ENCODE data around the gene SYT17. TPM values are rescaled to one million over a fixed set of nuclear protein-coding genes. Genes with fewer than 3 reads are reported as not detected.

Gene SYT17
- total and polyA plus RNA-seq, 11 donors, result 0.23 to 5.2 (median 0.66) TPM

DNA sequence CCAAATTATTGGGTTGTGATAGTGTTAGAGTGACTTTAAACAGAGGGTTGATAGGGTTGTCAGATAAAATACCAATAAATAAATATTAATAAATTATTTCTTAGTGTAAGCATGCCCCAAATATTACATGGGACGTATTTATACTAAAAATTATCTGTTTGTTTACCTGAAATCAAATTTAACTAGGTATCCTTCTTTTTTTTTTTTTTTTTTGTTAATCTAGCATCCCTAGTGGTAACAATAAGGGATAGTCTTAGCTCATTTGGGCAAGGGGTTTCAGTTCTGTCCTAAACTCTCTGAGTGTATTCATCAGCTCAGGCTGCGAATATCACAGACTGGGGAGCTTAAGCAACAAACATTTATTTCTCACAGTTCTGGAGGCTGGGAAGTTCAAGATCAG is 118.8 kb downstream of the SYT17 start:
- H3K27me3 ChIP-seq, result peaks cover 0 to 8% (median 0%) of the 10 kb centered on the region in 9 donors
- intact Hi-C loops (cut with DNase I), result loop anchor here in 1 of 10 donors (10.0 kb wide), 1 partner anchor 62 kb away; no protein-coding TSS in a partner anchor
- ATAC-seq (no peak), DNase-seq (no peak)
- no peak overlapping the region for H3K4me3 ChIP-seq
- no peaks in the 10 kb centered on the region for H3K4me1 ChIP-seq
- WGBS, 4 donors, result 77 to 86% (median 83%) methylated on average over 2 of the region's 2 CpGs
- H3K9me3 ChIP-seq, result no peaks in the 10 kb centered on the region
- no peak for TF ChIP-seq POLR2A (IDR thresholded peaks at IDR 0.05)
- TF ChIP-seq, protein P1, sequence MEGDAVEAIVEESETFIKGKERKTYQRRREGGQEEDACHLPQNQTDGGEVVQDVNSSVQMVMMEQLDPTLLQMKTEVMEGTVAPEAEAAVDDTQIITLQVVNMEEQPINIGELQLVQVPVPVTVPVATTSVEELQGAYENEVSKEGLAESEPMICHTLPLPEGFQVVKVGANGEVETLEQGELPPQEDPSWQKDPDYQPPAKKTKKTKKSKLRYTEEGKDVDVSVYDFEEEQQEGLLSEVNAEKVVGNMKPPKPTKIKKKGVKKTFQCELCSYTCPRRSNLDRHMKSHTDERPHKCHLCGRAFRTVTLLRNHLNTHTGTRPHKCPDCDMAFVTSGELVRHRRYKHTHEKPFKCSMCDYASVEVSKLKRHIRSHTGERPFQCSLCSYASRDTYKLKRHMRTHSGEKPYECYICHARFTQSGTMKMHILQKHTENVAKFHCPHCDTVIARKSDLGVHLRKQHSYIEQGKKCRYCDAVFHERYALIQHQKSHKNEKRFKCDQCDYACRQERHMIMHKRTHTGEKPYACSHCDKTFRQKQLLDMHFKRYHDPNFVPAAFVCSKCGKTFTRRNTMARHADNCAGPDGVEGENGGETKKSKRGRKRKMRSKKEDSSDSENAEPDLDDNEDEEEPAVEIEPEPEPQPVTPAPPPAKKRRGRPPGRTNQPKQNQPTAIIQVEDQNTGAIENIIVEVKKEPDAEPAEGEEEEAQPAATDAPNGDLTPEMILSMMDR (IDR thresholded peaks at IDR 0.05), result no peak
- H3K36me3 ChIP-seq, result no peaks in the 10 kb centered on the region
- no peak overlapping the region for H3K27ac ChIP-seq

DNA sequence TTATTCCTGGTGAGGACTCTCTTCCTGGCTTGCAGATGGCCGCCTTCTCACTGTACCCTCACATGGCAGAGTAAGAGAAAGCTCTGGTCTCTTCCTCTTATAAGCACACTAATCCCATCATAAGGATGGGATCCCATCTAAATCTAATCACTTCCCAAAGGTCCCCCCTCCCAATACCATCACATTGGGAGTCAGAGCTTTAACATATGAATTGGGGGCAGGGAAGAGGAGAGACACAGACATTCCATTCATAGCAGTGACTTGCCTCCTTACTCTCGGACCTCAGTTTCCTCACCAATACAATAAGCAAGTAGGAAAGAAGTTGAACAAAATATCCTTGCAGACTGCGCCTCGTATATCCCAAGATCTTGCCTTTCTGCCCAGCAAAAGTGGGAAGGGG is 119.2 kb downstream of the SYT17 start:
- intact Hi-C loops (cut with DNase I), result loop anchor here in 1 of 10 donors (10.0 kb wide), 1 partner anchor 62 kb away; no protein-coding TSS in a partner anchor
- no peak for DNase-seq
- Histone ChIP-seq H3K4me3 (no peak overlapping the region), H3K36me3 (no peaks in the 10 kb centered on the region), H3K27ac (no peak overlapping the region), H3K4me1 (no peaks in the 10 kb centered on the region), H3K9me3 (no peaks in the 10 kb centered on the region), H3K27me3 (peaks cover 0 to 8% (median 0%) of the 10 kb centered on the region in 9 donors)
- WGBS, 4 donors, result 65 to 81% (median 78%) methylated on average over 4 of the region's 4 CpGs
- ATAC-seq, result no peak
- TF ChIP-seq POLR2A (IDR thresholded peaks at IDR 0.05), result no peak
- TF ChIP-seq, protein P1 (IDR thresholded peaks at IDR 0.05), result no peak

DNA sequence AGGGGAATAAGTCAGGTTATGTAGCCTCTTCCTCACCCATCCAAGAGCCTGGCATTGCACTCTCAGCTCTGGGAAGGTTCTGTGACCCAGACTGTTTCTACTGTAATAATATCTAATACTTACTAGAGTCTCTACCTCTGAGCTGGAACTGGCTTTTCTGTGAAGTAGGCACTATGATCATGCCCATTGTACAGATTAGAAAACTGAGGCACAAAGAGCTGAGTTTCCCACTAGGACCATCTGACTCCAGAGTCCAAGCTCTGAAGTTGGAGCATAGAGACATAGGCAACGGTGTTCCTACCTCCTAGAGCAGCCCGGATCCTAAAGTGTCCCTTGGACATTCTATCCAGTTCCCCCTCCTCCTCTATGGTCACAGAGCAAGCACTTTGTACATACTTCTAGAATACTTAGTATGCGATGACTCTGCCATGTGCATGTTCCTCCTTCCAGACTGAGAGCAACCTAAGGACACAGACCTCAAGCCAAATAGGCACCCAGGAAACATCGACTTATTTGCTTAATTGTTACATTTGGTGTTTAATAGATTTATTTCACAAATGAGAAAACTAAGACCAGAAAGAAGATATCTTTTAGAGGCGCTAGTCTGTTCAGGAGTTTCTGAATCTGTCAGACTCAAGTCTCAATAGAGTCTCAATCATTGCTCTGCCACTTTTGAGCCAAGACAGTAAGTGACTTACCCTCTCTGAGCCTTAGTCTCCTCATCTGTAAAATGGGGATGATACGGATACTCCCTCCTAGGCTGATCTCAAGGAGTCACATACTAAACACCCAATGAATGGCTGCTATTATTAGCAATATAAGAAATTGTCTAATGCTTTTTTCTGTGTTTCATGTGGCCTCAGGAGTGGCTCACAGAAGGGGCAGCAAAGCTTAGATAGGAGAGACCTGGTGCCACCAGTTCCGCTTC is 121.1 kb downstream of the SYT17 start:
- WGBS, 4 donors, result 76 to 85% (median 79%) methylated on average over 7 of the region's 7 CpGs
- TF ChIP-seq POLR2A (IDR thresholded peaks at IDR 0.05), result no peak
- TF ChIP-seq, protein P1 (IDR thresholded peaks at IDR 0.05), result no peak
- no peaks in the 10 kb centered on the region for H3K9me3 ChIP-seq
- DNase-seq, result no peak
- intact Hi-C loops (cut with DNase I), result loop anchor here in 1 of 10 donors (10.0 kb wide), 1 partner anchor 64 kb away; no protein-coding TSS in a partner anchor
- peaks cover 0 to 8% (median 0%) of the 10 kb centered on the region in 9 donors for H3K27me3 ChIP-seq
- H3K4me1 ChIP-seq, result peaks cover 0 to 6% (median 0%) of the 10 kb centered on the region in 12 donors
- H3K36me3 ChIP-seq, result no peaks in the 10 kb centered on the region
- H3K27ac ChIP-seq, result no peak overlapping the region
- no peak for ATAC-seq
- no peak overlapping the region for H3K4me3 ChIP-seq

DNA sequence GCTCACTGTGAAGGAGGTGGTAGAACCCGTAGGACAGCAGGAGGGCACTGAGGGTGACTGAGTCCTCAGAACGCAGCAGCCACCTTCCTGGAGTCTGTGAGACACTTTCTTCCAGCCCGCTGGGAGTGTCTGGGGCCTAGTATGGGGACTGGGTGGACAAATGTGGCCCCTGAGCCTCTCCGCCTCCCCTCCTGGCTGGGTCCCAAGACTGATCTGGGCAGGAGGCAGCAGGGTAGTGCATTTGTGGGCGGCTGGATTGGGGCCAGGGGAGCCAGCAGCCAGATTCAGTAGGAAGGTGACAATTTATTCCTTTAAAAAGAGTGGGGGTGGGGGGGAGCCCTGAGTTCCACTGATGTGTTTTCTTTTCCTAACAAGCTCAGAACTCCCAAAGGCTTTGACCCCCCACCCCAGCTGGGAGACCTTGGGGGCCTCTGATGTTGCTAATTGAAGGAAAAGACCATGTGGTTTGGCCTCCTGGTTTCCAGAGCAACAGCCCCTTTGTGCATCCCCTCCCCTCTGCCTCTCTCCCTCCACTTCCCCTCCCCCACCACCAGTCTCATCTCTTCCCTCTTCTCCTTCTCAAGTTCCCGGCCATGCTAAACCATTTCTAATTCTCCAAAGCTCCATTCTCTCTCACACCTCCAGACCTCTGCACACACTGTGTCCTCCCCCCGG is 121.9 kb downstream of the SYT17 start:
- Histone ChIP-seq H3K27ac (no peak overlapping the region), H3K4me3 (no peak overlapping the region), H3K27me3 (peaks cover 0 to 8% (median 0%) of the 10 kb centered on the region in 9 donors), H3K36me3 (no peaks in the 10 kb centered on the region), H3K4me1 (peaks cover 0 to 15% (median 0%) of the 10 kb centered on the region in 12 donors), H3K9me3 (no peaks in the 10 kb centered on the region)
- TF ChIP-seq POLR2A (IDR thresholded peaks at IDR 0.05), result no peak
- TF ChIP-seq, protein P1 (IDR thresholded peaks at IDR 0.05), result no peak
- WGBS, 4 donors, result 34 to 48% (median 39%) methylated on average over 6 to 7 of the region's 7 CpGs
- DNase-seq (no peak), ATAC-seq (no peak)
- intact Hi-C loops (cut with DNase I), result loop anchor here in 1 of 10 donors (10.0 kb wide), 1 partner anchor 65 kb away; no protein-coding TSS in a partner anchor
